Common myeloid progenitor, CD34-positive (primary cell): ENCODE data around the gene TMEM80.

ENCODE experiments used
- CTCF ChIA-PET: fragments of 350-600 bp; sonication (Branson Sonifier 250); formaldehyde crosslinking; loops from one replicate; lab custom pipeline; 2021; ENCODE audit warnings: antibody characterized with exemption; lab: Charles Lee
- POLR2A ChIA-PET: fragments of 350-600 bp; sonication (Branson Sonifier 250); formaldehyde crosslinking; loops from one replicate; lab custom pipeline; 2021; ENCODE audit warnings: antibody characterized with exemption; lab: Charles Lee
- DNase-seq, 3 donors: peaks; one replicate each; pipeline versions ENCODE4 v3.0.0 to v3.0.0-alpha.2; 2013
- H3K27ac ChIP-seq, 2 experiments: 1 replicate in 1 of 2; 2 replicates in 1 of 2; pipeline ENCODE4 v1.7.0; 2013; ENCODE audit warnings: inconsistent platforms in 2 of 2, low read length in 2 of 2, mild to moderate bottlenecking in 2 of 2, low read depth in 1 of 2, moderate library complexity in 1 of 2; ENCODE audit not compliant: severe bottlenecking in 2 of 2, insufficient read depth in 1 of 2, poor library complexity in 1 of 2
- H3K27me3 ChIP-seq, 5 experiments: replicated peaks in 2 of 5; 1 replicate in 3 of 5; 2 replicates in 2 of 5; pipeline versions ENCODE4 v1.6.1 to v1.7.0; 2013; ENCODE audit warnings: low read length in 4 of 5, mild to moderate bottlenecking in 2 of 5, moderate library complexity in 2 of 5, inconsistent platforms in 1 of 5; ENCODE audit not compliant: insufficient read depth in 5 of 5, control insufficient read depth in 4 of 5
- H3K36me3 ChIP-seq, 4 experiments: 1 replicate in 2 of 4; 2 replicates in 2 of 4; pipeline versions ENCODE4 v1.6.1 to v1.7.0; 2013; ENCODE audit warnings: low read length in 3 of 4, control low read depth in 1 of 4, mild to moderate bottlenecking in 1 of 4; ENCODE audit not compliant: control insufficient read depth in 4 of 4, insufficient read depth in 4 of 4
- H3K4me1 ChIP-seq, 4 experiments: 1 replicate in 3 of 4; 2 replicates in 1 of 4; pipeline versions ENCODE4 v1.6.1 to v1.7.1; 2013; ENCODE audit warnings: low read length in 3 of 4, mild to moderate bottlenecking in 3 of 4, control low read depth in 1 of 4, inconsistent platforms in 1 of 4, moderate library complexity in 1 of 4; ENCODE audit not compliant: control insufficient read depth in 4 of 4, insufficient read depth in 4 of 4; ENCODE audit errors: control extremely low read depth in 1 of 4
- H3K4me3 ChIP-seq, 7 experiments: 1 replicate in 4 of 7; 2 replicates in 3 of 7; pipeline versions ENCODE4 v1.5.1 to v1.7.0; 2013; ENCODE audit warnings: mild to moderate bottlenecking in 7 of 7, low read length in 6 of 7, moderate library complexity in 6 of 7, inconsistent platforms in 2 of 7, low read depth in 2 of 7, control low read depth in 1 of 7; ENCODE audit not compliant: insufficient read depth in 4 of 7, control insufficient read depth in 1 of 7; ENCODE audit errors: extremely low read depth in 1 of 7
- H3K9me3 ChIP-seq, 5 experiments: 1 replicate in 4 of 5; 2 replicates in 1 of 5; pipeline versions ENCODE4 v1.6.1 to v1.7.1; 2013; ENCODE audit warnings: low read length in 4 of 5, mild to moderate bottlenecking in 2 of 5, inconsistent platforms in 1 of 5, low read depth in 1 of 5, moderate library complexity in 1 of 5; ENCODE audit not compliant: control insufficient read depth in 4 of 5, insufficient read depth in 2 of 5; ENCODE audit errors: control extremely low read depth in 1 of 5
- WGBS: methylation state at CpG from one replicate; pipeline ENCODE4 v1.1.5; 2013; ENCODE audit not compliant: insufficient coverage; 5-methylcytosine and 5-hydroxymethylcytosine counted together

The TMEM80 gene

DNA sequence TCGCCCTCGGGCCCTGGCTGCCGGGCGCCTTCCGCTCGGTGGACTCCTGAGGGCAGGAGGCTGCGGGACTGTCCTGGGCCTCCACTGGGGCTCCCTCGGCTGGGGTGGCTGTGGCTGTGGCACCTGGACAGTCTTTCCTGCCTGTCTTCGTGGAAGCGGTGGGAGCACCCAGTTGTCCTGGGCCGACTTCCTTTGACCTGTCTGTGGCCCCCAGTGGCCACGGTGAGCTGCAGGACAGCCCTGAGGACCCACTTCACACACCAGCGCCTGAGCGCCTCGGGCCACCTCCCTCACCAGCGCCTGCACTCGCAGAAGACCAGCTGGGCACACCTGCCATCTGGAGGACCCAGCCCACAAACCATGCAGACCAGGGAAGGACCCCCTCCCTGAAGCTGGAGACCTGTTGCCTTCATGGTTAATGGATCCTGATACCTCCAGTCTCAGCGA, 8.6 kb downstream of the TMEM80 start:
- 97% methylated on average over 18 of the region's 18 CpGs for WGBS
- CTCF ChIA-PET, result interaction anchor here (1.3 to 2.2 kb wide), 4 partner anchors 15 to 60 kb away, joined by 4 to 11 read pairs (median 6); no protein-coding TSS in a partner anchor
- H3K9me3 ChIP-seq, result no peaks in the 10 kb centered on the region
- POLR2A ChIA-PET, result no interaction called here
- no peak for DNase-seq
- peaks cover 0 to 14% (median 11%) of the 10 kb centered on the region in 4 experiments for H3K4me1 ChIP-seq
- H3K27me3 ChIP-seq, result peaks cover 0 to 41% (median 6%) of the 10 kb centered on the region in 5 experiments
- H3K4me3 ChIP-seq, result no peak overlapping the region
- peaks cover 0 to 20% (median 6%) of the 10 kb centered on the region in 4 experiments for H3K36me3 ChIP-seq
- H3K27ac ChIP-seq, result no peak overlapping the region

DNA sequence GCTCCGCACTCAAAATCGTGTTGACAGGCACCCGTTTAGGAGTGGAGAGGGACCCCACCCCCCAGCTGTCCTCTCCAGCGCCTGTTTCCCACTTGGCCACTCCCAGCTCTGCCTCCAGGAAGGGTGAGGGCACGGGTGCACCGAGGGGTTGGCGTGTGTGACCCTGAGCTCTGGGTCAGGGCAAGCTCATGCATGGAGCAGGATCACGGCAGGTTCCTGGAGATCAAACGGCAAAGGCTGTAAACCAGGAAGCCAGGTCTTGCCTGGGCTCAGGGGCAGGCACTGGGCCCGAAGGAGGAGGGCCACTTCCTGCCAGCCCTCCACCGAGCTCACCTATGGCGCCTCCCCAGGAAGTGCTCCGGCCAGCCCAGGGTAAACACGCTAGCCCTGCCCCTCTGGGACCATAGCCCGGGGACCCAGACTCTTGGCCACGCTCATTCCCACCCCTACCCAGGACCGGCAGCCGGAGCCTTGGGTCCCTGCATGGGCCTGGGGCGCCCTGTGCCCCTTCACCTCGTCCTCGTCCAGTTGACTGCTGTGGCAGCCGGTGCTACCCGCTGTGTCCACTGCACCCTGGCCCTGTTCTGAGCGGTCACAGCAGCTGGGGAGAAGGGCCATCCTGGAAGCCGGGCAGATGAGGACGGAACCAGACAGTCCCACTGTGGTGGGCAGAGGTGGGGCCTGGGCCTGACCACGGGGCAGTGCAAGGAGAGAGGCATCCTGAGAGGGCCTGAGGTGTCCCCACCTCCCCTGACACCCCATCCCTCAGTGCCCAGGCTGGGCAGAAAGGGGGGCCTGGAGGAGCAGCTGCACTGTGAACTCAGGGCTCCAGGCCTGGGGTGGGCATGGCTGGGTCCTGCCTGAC, 9.4 kb downstream of the TMEM80 start:
- H3K36me3 ChIP-seq, result peaks cover 0 to 16% (median 4%) of the 10 kb centered on the region in 4 experiments
- no peak overlapping the region for H3K27ac ChIP-seq
- ChIA-PET CTCF (interaction anchor here (0.7 to 2.2 kb wide), 3 partner anchors 17 to 30 kb away, joined by 4 to 11 read pairs (median 6); no protein-coding TSS in a partner anchor), POLR2A (interaction anchor here (1.0 kb wide), 1 partner anchor 11 kb away, joined by 3 read pairs; no protein-coding TSS in a partner anchor)
- DNase-seq, result no peak
- WGBS, result 92% methylated on average over 23 of the region's 27 CpGs
- peaks cover 0 to 49% (median 6%) of the 10 kb centered on the region in 5 experiments for H3K27me3 ChIP-seq
- H3K4me1 ChIP-seq, result peaks cover 0 to 14% (median 11%) of the 10 kb centered on the region in 4 experiments
- peak overlapping the region in 1 of 7 experiments; percentile 11 for H3K4me3 ChIP-seq
- no peaks in the 10 kb centered on the region for H3K9me3 ChIP-seq

DNA sequence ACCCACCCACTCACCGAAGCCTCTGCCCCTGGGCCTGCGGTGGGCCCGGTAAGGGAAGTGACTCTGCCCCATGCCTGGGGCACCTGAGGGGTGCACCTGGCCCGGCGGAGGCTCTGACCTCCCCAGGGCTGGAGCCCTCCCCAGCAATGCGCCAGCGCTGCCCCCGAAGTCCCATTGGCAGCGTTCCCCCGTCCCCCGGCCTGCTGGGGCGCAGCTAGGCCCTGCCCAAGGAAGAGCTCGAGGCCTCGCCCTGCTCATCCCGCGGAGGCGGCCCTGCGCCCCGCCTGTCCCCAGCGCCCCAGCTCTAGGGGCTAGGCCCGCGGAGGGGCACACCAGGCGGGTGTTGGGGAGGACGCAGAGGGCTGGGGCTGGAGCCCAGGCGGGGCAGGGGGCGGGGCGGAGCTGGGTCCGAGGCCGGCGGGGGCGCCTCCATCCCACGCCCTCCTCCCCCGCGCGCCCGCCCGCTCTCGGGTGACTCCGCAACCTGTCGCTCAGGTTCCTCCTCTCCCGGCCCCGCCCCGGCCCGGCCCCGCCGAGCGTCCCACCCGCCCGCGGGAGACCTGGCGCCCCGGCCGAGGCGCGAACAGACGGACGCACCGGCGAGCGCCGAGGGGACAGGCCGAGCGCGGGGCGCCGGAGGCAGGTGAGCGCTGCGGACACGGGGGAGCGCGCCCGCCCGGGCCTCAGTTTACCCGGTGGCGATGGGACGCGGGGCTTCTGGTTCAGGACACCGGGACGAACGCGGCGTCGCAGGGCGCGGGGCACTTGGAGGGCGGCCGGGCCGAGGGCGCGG, 10.2 kb downstream of the TMEM80 start, which contains the start of gene EPS8L2:
Gene EPS8L2, plus strand, starts transcription at position 586 of the 793 bp plus-strand sequence. CDS start 3,177 bp downstream, outside the sequence.
- Histone ChIP-seq H3K27me3 (peaks cover 0 to 57% (median 8%) of the 10 kb centered on the region in 5 experiments), H3K27ac (no peak within 1 kb of the TSS), H3K4me3 (peak within 1 kb of the TSS in 2 of 7 experiments; percentile 28 to 32), H3K4me1 (peaks cover 0 to 17% (median 12%) of the 10 kb centered on the region in 4 experiments), H3K36me3 (peaks cover 0 to 12% (median 2%) of the 10 kb centered on the region in 4 experiments), H3K9me3 (no peaks in the 10 kb centered on the region)
- 6% methylated on average over 70 of the region's 90 CpGs for WGBS
- ChIA-PET CTCF (interaction anchor here (0.7 to 1.5 kb wide), 2 partner anchors 16 to 20 kb away, joined by 4 to 6 read pairs; no protein-coding TSS in a partner anchor), POLR2A (interaction anchor here (1.0 kb wide), 1 partner anchor 12 kb away, joined by 3 read pairs; no protein-coding TSS in a partner anchor)
- DNase-seq, result peak in 1 of 3 donors; percentile 36

DNA sequence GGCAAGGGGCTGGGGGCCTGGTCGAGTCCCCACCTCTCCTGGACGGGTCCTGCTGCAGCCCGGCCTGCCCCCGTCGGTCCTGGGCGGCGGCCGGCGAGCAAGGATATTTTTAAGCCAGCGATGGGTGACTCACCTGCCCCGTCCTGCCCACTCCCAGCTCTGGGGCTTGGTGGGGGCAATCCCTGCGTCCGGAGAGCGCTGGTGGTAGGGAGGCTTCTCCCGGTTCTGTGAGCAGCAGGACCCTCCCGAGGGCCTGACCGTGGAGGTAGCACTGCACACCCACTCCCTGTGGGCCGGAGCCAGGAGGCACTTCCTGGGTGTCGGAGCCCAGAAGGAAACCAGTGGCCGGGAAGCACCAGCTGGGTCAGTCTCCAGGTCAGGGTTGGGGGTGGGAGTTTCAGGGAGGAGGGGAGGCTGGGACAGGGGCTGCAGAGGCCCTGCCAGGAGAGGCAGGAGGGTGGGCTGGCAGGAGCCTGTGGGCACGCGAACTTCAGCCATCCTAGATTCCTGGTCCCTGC, 10.9 kb downstream of the TMEM80 start:
- Histone ChIP-seq H3K27me3 (peaks cover 0 to 60% (median 8%) of the 10 kb centered on the region in 5 experiments), H3K9me3 (no peaks in the 10 kb centered on the region), H3K36me3 (peaks cover 0 to 10% (median 2%) of the 10 kb centered on the region in 4 experiments), H3K4me1 (peaks cover 0 to 22% (median 12%) of the 10 kb centered on the region in 4 experiments), H3K27ac (no peak overlapping the region), H3K4me3 (peak overlapping the region in 2 of 7 experiments; percentile 28 to 32)
- CTCF ChIA-PET, result interaction anchor here (0.7 to 1.5 kb wide), 4 partner anchors 9 to 44 kb away, joined by 3 to 4 read pairs (median 4); no protein-coding TSS in a partner anchor
- POLR2A ChIA-PET, result no interaction called here
- WGBS, result 21% methylated on average over 15 of the region's 22 CpGs
- DNase-seq, result no peak

DNA sequence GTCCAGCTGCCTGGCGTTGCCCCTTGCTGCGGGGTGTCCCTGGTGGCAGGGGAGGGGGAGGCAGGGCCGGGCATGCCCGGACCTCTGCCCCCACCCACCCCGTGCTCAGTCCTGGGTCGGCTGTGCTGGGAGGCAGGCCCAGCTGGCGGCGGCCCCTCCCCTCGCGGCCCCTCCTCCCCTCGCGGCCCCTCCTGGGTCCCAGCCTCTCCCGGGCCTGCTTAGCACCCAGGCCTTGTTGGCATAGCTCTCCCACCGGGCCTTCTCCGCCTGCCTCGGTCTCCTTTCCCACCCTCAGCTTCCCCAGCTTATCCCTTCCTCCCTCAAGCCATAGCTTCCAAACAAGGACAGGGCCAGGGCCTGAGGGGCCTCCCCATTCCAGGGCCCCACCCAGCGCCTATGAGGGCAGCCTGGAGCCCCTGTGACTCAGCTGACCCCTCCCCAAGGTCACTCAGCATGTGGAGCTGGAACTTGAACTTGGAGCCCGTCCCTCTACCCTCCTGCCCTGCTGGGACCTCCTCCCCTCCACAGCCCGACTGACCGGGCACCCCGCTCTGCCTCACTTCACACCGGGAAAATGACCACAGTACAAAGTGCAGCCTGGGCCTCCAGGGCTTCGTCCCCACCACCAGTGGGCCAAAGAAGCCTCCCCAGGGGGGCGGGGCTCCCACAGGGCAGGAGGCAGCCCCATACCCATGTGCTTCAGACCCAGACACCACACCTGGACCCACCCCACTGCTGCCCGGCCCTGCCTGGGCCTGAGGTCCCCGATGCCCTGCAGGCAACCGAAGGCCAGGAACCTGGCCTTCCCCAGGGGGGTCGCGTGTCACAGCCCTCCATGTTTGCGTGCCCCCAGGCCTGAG, 11.6 kb downstream of the TMEM80 start:
- peaks cover 0 to 4% (median 0%) of the 10 kb centered on the region in 4 experiments for H3K36me3 ChIP-seq
- POLR2A ChIA-PET, result no interaction called here
- no peaks in the 10 kb centered on the region for H3K9me3 ChIP-seq
- CTCF ChIA-PET, result interaction anchor here (0.7 to 1.5 kb wide), 4 partner anchors 10 to 45 kb away, joined by 3 to 4 read pairs (median 4); no protein-coding TSS in a partner anchor
- H3K4me1 ChIP-seq, result peaks cover 0 to 22% (median 12%) of the 10 kb centered on the region in 4 experiments
- peaks cover 0 to 60% (median 8%) of the 10 kb centered on the region in 5 experiments for H3K27me3 ChIP-seq
- WGBS, result 60% methylated on average over 20 of the region's 30 CpGs
- no peak overlapping the region for H3K4me3 ChIP-seq
- no peak overlapping the region for H3K27ac ChIP-seq
- no peak for DNase-seq
